ENCODE results near the gene PTPRCAP.
"Not testable (repeated sequence)": the region's sequence is repeated elsewhere in the genome, so short reads cannot be mapped to it uniquely, and the experiment has no call there.

PTPRCAP gene, protein sequence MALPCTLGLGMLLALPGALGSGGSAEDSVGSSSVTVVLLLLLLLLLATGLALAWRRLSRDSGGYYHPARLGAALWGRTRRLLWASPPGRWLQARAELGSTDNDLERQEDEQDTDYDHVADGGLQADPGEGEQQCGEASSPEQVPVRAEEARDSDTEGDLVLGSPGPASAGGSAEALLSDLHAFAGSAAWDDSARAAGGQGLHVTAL

DNA sequence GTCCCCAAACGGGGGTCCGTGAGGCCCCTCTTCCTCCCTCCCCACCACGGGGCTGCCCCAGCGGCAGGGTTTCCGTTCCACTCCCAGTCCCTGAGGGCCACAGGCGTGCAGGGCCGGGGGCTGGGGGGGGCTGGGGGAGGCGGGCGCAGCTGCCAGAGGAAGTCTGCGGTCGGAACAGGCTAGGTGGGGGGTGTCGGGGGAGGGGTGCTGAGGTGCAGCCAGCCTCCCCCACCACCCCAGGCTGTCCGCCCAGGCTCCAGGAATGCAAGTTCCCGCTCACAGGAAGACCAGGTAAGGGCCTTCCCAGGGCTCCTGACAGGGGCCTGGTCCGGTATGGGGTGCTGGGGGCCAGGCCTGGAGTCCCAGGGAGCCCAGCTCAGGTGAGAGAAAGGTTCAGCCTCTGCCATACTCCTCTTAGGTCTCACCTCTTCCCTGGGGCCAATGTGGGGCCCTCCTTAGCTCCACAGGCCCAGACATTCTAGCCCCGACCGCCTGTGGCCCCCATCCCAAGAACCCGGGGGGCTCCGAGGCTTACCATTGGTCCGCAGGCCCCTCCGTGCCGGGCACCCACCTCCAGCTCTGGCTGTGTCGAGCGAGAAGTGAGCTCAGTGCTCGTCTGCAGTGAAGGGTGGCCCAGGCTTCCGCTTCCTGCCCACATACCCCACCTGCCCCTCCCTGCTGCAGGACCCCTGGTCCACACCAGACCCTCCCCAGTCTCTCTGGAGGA is at the start of gene PTPRCAP:
PTPRCAP (minus strand) TSS at position 601 of the 727 bp plus-strand sequence; CDS start at position 538, 63 bp downstream.
- DNase-seq, result no peak

DNA sequence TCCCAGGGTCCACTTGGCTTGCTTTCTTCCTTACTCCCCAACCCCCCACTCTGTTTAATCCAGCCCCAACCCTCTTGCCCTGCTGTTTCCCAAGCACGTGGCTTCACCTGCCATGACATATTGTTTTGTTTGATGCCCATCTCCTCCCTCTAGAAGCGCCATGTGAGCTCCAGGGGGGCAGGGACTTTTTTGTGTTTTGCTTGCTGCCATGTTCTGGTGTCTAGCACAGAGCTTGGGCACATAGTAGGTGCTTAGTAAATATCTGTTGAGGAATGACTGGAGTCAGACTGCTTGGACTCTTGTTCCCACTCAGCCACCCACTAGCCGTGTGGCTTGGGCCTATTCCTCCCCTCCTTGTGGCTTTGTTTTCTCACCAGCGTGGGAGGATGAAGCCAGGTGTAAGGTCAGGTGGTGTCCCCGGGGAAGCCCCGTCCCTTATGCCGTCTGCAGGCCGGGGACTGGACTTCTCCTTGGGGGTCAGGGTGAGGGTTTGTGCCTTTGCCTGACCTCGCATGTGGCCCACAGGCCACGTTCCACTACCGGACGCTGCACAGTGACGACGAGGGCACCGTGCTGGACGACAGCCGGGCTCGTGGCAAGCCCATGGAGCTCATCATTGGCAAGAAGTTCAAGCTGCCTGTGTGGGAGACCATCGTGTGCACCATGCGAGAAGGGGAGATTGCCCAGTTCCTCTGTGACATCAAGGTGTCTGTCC is 49.2 kb upstream of the PTPRCAP start:
- no peak for DNase-seq

DNA sequence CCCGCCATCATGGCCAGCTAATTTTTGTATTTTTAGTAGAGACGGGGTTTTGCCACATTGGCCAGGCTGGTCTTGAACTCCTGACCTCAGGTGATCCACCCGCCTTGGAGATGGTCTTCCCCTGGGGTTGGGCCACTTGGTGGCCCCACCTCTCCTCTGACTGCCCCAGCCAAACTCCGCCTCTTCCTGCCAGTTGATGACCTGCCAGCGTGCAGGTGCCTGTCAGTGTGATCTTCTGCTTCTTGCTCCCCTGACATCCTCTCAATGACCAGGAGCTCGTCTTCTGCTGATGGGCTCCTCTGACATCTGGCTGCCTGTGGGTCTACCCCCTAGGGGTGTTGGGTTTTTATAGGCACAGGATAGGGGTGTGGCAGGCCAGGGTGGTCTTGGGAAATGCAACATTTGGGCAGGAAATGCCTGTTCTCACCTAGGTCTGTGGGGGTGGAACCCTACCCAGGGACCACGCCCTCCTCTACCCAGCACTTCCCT is 48.4 kb upstream of the PTPRCAP start:
- not testable (repeated sequence) for DNase-seq

DNA sequence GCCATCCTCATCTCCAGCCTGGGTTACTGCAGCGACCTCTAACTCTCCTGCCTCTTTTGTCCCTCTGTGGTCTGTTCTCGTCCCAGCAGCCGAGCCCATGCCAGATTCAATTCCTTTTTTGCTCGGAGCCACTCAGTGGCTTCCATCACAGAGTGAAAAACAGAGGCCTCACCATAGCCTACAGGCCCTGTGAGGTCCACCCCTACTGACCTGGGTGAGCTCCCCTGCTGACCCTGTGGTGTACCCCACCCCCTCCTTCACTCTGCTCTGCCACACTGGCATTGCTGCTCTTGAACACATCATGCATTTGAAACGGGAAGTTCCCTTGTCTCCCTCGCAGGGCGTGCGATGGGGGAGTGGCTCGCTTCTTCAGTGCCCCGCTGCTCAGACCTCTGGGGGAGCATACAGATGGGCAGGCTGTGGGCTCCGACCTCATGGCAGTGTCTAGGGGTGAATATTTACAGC is 47.4 kb upstream of the PTPRCAP start:
- no peak for DNase-seq

DNA sequence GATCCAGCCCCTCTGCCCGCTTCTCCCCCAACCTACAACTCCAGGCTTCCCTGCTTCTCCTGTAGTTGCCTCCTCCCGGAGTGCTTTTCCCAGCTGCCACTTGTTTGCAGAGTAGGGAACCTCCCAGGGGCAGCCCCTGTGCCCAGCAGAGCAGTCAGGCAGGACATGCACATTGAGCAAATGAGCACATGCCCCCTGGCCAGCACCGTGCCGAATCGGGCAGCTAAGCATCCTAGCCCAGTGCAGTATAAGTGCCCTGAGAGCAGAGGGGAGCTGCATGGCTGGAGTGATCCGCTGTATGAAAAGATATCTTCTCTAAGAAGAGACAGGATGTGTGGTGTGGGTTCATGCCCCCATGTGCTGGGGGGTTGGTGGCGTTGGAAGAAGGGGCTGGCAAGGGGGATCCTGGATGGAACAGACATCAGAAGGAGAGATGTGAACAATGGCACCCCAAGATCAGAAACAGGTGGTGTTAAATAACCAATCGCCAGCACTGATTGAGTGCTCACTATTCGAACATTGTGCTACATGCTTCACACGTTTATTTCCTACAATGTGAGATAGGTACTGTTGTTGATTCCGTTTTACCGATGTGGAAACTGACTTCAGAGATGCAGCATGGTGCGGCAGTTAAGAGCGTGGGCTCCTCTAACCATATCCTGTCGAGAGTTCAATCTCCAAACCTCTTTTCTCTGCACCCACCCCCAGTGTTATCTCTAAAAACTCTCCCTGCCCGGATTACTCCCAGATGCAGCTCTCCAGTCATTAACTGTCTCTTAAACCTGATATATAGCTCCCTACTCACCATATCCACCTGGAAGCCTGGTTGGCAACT is 46.6 kb upstream of the PTPRCAP start:
- DNase-seq, result no peak

DNA sequence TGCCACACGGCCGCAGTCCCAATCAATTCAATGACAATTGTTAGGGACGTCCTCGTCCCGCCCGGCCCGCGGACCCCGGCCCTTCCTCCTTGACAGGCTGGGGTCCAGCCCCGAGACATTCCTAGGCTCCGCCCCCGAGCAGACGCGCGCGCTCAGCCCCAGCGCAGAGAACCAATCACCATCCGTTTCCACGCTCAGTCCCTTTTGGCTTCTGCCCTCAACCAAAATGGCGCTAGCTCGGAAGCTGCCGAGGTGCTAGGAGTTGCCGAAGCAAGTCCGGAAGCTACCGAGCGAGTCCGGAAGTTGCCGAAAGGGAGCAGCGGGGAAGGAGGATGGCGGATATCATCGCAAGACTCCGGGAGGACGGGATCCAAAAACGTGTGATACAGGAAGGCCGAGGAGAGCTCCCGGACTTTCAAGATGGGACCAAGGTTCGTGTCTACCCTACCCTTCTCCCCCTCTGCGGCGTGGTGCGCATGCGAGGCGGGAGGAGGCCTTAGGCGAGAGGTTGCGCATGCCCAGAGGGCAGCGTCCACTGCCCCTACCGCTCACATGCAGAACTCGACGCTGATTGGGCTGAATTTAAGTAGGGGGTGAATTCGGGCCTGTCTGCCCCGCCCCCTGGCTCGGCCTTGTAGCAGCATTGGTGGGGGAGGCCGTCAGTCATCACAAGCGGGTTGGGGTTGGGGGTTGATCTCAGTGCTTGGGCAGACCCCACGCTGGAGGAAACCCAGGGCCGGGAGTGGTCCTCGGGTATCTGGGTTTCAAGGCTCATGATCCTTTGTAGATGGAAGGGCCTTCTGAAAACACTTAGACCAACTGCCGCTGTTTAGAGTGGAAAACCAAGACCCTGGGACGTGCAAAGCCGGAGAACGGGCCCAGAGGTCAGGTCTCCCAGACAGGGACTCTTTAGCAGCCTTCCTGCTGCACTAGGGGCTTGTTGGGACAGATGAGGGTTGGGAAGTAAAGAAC is 45.6 kb upstream of the PTPRCAP start, which contains the start of gene AIP:
AIP (plus strand) TSS at position 200 of the 972 bp plus-strand sequence; CDS start at position 333, 133 bp downstream.
- peak; percentile 81 to 92 for DNase-seq

DNA sequence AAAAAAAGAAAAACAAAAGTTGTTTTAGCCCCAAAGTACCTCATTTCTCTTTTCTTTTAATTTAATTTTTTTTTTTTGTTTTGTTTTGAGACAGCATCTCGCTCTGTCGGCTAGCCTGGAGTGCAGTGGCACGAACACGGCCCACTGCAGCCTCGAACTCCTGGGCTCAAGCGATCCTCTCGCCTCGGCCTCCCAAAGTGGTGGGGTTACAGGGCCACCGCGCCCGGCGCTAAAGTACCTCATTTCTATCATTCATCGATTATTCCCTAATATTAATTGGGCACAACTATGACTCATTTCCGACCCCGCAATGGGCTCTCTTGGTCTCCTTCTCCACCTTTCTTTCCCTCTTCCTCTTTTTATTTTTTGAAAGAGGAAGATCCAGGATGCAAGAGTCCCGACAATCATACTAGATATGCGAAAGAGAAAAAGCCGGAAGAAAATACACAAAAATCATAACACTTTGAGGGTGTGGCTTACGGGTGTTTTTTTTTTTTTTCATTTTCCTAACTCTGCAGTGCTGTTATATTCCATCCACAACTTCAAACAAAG is 44.9 kb upstream of the PTPRCAP start:
- DNase-seq, result no peak

DNA sequence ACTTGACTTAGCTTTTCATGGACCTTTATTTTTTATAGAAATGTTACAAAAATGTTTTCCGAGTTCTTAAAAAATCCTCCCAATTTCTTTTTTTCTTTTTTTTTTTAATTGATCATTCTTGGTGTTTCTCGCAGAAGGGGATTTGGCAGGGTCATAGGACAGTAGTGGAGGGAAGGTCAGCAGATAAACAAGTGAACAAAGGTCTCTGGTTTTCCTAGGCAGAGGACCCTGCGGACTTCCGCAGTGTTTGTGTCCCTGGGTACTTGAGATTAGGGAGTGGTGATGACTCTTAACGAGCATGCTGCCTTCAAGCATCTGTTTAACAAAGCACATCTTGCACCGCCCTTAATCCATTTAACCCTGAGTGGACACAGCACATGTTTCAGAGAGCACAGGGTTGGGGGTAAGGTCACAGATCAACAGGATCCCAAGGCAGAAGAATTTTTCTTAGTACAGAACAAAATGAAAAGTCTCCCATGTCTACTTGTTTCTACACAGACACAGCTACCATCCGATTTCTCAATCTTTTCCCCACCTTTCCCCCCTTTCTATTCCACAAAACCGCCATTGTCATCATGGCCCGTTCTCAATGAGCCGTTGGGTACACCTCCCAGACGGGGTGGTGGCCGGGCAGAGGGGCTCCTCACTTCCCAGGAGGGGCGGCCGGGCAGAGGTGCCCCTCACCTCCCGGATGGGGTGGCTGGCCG is 40.0 kb upstream of the PTPRCAP start:
- not testable (repeated sequence) for DNase-seq

DNA sequence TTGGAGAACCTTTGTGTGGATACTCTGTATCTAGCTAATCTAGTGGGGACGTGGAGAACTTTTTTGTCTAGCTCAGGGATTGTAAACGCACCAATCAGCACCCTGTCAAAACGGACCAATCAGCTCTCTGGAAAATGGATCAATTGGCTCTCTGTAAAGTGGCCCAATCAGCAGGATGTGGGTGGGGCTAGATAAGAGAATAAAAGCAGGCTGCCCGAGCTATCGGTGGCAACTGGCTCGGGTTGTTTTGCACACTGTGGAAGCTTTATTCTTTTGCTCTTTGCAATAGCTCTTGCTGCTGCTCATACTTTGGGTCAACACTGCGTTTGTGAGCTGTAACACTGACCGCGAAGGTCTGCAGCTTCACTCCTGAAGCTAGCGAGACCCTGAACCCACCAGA is 39.2 kb upstream of the PTPRCAP start:
- not testable (repeated sequence) for DNase-seq

DNA sequence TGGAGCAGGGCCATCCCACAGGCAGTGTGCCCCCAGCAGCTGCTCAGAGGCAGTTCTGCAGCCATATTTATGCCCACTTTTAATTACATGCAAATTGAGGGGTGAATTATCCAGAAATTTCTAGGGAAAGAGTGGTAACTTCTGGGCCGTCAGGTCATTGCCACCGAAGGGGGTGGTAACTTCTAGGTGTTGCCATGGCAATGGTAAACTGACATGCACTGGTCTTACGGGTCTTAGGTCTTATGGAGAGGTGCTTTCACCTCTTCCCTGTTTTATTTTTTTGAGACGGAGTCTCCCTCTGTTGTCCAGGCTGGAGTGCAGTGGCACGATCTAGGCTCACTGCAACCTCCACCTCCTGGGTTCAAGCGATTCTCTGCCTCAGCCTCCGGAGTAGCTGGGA is 35.4 kb upstream of the PTPRCAP start:
- DNase-seq, result no peak

DNA sequence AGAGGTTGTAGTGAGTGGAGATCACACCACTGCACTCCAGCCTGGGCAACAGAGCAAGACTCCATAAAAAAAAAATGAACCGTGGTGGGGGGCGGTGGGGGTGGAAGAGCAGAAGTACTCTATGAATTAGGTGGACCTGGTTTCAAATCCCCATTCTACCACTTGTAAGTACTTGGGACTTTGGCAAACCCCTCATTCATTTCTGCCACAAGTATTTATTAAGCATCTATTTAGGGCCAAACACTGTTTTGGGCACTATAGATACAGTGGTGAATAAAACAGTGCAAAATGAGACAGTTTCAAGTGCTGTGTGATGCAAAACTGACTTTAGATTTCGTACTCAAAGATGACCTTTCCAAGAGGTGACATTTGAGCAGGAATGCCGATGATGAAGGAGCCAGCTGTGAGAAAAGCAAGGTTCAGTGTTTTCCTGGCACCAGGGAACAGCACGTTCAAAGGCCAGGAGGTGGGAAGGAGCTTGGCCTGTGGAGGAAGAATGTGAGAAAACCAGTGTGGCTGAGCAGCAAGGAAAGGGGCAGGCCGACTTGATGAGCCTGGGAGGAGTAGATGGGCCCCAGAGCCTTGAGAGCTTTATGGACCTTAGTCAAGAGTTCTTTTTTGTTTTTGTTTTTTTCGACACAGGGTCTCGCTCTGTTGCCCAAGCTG is 33.0 kb upstream of the PTPRCAP start:
- DNase-seq, result no peak

DNA sequence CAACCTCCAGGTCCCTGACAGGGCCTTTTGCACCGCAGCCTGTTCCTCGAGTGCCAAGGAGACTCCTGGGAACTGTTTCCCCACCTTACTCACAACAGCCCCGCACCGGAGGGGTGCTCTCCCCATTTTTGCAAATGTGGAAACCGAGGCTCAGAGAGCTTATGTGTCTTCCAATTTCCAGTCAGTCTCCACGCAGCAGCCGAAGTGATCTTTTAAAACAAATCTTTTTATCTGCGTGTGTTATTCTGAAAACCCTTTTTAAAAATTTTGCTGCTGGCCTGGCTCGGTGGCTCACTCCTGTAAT is 32.0 kb upstream of the PTPRCAP start:
- no peak for DNase-seq

DNA sequence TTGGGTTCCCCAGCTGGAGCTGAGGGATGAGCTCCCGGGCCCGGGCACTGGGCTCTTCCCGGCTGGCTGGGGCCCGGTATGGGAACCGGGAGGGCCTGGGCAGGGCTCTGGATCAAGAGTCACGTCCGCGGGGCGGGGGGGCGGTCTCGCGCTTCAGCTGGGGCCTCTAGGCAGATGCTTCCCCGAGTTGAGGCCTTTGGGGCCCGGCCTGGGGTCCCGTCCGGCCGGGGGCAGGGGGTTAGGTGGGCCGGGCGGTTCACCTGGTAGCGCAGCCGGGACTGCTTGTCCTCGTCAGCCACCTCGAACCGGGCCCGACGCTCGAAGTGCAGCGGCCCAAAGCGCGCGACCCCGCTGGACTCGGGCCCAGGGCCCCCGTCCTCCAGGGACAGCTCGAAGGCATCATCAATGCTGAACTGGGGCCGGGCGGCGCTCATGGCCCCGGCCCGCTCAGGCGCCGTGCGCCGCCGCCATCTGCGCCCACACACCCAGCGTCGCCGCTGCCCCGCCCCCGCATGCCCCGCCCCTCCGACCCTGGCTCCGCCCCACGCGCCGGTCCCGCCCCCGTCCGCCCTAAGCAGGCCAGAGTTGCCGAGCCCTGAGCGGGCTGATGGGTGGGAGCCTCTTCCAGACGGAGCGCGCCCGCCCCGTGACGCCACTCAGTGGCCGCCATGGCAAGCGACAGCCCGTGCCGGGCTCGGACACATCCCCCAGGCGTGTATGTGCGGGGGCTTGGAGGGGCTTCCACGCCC is 31.5 kb upstream of the PTPRCAP start, which contains the start of gene TMEM134:
TMEM134 (minus strand) TSS at position 493 of the 749 bp plus-strand sequence; CDS start at position 434, 59 bp downstream.
- peak; percentile 69 to 79 for DNase-seq

DNA sequence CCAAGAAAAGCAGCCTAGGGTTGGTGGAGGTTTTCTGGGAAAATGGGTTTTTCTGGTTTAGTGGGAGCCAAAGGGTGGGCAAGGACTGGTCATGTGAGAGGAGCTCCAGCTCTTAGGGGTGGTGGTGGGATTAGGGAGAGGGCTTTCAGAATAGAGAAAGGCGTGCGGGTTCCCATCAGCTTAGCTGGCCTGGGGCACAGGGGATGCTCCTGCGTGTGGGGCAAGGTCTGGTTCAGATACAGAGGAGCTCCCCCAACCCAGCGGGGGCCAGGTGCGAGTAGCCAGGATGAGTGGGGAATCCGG is 30.9 kb upstream of the PTPRCAP start:
- DNase-seq, result no peak

DNA sequence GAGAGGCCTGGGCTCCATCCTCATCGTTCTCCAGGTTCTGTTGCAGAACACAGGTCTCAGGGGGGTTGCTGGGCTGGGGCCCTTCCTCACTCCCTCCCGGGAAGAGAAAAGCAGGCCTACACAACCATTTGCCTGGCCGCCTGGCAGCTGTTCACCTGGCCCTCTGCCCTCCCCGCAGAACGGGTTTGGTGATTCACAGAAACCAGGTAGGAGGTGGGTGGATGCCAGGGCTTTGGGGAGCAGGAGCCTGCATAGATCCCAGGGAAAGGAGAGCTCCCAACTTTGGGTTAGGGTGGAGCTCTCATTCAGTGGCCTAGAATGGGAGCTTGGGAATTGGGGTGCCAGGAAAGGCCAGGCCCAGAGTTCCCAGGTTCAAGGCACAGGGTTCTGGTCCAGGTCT is 30.6 kb upstream of the PTPRCAP start:
- DNase-seq, result no peak

DNA sequence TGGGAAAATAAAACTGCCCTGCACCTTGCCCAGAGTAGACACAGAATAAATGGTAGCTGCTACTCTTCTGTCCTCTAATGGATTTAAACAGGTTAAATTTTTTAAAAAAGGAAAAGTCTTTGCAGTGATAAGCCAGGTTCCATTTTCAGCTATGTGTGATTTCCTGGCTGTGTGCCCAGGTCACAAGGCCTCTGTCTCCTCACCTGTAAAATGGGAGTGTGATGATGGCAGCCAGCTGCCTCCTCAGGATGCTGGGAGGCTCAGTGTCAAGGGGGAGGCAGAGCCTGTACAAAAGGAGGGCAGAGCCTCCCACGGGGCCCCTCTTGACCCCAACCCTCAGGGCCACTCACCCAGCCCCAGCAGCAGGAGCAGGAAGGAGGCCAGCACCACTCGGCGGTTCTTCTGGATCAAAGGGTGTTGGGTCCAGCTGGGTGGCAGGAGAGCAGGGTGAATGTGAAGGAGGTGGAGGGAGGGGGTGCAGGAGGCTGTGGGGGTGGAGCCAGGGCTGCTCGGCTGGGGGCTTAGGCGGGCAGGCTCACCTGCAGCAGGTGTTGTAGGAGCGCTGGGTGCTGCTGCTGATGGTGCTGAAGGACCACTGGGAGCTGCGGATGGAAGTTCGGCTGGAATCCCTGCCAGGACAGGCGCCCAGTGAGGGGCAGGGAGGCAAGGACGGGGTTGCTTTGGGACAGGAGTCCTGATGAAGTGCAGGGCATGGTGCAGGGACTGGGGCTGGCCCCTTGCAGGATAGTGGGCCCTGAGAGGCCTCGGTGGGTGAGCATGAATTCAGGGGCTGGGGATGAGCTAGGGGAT is 29.7 kb upstream of the PTPRCAP start:
- DNase-seq, result no peak

DNA sequence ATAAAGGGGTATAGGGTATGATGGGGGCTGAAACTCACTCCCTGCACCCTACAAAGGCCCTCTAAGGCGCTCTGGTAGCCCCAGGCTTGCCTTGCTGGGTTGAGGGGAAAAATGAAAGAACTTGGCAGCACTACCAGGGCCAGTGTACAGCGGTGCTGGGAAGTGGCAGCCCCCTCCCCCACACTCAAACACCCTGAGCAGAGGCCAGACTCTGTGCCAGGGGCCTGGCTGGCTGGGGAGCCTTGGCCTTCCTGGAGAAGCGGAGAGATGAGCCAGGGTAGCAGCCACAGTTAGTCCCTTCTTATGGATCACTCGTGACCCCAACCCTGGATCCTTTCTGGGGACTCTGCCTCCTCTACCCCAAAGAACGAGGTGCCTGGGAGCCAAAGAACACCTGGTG is 28.9 kb upstream of the PTPRCAP start:
- DNase-seq, result no peak

DNA sequence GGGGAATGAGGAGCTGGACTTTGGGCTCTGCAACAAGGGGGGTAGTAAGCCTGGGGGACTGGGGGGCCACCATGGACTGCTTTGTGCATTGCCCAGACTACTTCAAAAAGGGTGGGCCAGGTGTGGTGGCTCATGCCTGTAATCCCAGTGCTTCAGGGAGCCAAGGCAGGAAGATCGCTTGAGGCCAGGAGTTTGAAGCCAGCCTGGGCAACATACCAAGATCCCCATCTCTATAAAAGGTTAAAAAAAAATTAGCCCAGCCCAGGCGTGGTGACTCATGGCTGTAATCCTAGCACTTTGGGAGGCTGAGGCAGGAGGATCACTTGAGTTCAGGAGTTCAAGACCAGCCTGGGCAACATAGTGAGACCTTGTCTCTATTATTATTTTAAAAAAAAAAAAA is 28.0 kb upstream of the PTPRCAP start:
- DNase-seq, result not testable (repeated sequence)

DNA sequence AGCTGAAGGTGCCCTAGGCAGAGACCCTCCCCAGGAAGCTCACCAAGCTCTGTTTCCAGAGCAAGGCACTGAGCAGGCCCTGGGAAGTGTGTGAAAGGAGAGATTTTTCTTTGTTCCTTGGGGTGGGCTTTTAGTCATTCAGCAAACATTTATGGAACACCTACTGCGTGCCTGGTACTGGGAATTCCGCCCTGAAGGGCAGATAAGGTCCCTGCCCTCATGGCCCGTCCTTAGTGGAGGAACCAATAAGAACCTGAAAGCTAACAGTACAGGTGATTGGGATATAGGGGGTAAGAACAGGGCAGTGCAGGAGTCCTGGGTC is 27.7 kb upstream of the PTPRCAP start:
- DNase-seq, result no peak

All from cerebellar nuclear complex (tissue), 1 donor.